Stimulated activated CD4-positive, alpha-beta T cell treated with anti-CD3 and anti-CD28 coated beads, TNF-alpha, amount 100 ng/mL, for 4 hours (primary cell): ENCODE measurements around the gene TRAF1.
"Not testable (repeated sequence)": the region's sequence is repeated elsewhere in the genome, so short reads cannot be mapped to it uniquely, and the experiment has no call there.

ENCODE experiments used
- DNase-seq, 3 experiments: peaks; one replicate each; pipeline ENCODE4 v3.0.0-alpha.2; 2020; ENCODE audit warnings: low read depth in 3 of 3

TRAF1 gene

GRCh38 chr9:120926397-120926928 lies at the start of gene TRAF1:
TSS of gene TRAF1 (minus strand) at chr9:120926796. CDS start at chr9:120926075, 721 bp downstream.
- DNase-seq: no peak

GRCh38 chr9:120974921-120975320 lies 48.3 kb upstream of the TRAF1 start:
- DNase-seq: no peak

GRCh38 chr9:120974181-120974580 lies 47.6 kb upstream of the TRAF1 start:
- no peak for DNase-seq

GRCh38 chr9:120971938-120972337 lies 45.3 kb upstream of the TRAF1 start:
- no peak for DNase-seq

- DNase-seq: not testable (repeated sequence)
Measured at GRCh38 chr9:120971471-120971870, 44.9 kb upstream of the TRAF1 start.

- DNase-seq: no peak
Measured at GRCh38 chr9:120970244-120970643, 43.6 kb upstream of the TRAF1 start.

GRCh38 chr9:120966013-120966369 lies 39.4 kb upstream of the TRAF1 start:
- no peak for DNase-seq

- no peak for DNase-seq
Measured at GRCh38 chr9:120965344-120966012, 38.9 kb upstream of the TRAF1 start.

GRCh38 chr9:120961936-120962335 lies 35.3 kb upstream of the TRAF1 start:
- no peak for DNase-seq

- DNase-seq: no peak
Measured at GRCh38 chr9:120960001-120960400, 33.4 kb upstream of the TRAF1 start.

- DNase-seq: no peak
Measured at GRCh38 chr9:120956862-120957261, 30.3 kb upstream of the TRAF1 start.

GRCh38 chr9:120951960-120952618 lies 25.5 kb upstream of the TRAF1 start:
- DNase-seq: no peak

GRCh38 chr9:120950421-120951388 lies 24.1 kb upstream of the TRAF1 start:
- DNase-seq: no peak

GRCh38 chr9:120949290-120949689 lies 22.7 kb upstream of the TRAF1 start:
- DNase-seq: no peak

- DNase-seq: no peak
Measured at GRCh38 chr9:120948824-120949223, 22.2 kb upstream of the TRAF1 start.

- no peak for DNase-seq
Measured at GRCh38 chr9:120947222-120947621, 20.6 kb upstream of the TRAF1 start.

- DNase-seq: no peak
Measured at GRCh38 chr9:120946259-120946658, 19.7 kb upstream of the TRAF1 start.

GRCh38 chr9:120944948-120945347 lies 18.4 kb upstream of the TRAF1 start:
- DNase-seq: no peak

- DNase-seq: no peak
Measured at GRCh38 chr9:120944434-120944843, 17.8 kb upstream of the TRAF1 start.

GRCh38 chr9:120942186-120943001 lies 15.8 kb upstream of the TRAF1 start:
- DNase-seq: no peak

- DNase-seq: no peak
Measured at GRCh38 chr9:120941046-120941770, 14.6 kb upstream of the TRAF1 start.
